Activated CD8-positive, alpha-beta T cell treated with anti-CD3 and anti-CD28 coated beads for 36 hours (primary cell): ENCODE measurements around the gene KCNMB2. TPM values are rescaled to one million over a fixed set of nuclear protein-coding genes. Genes with fewer than 3 reads are reported as not detected.
"Not testable (repeated sequence)": the region's sequence is repeated elsewhere in the genome, so short reads cannot be mapped to it uniquely, and the experiment has no call there.

Experiments used
- ATAC-seq: fragments of 200-7000 bp; cut with Tn5 transposase; one replicate; pipeline ENCODE4 v1.10.0; 2021; ENCODE audit warnings: mild to moderate bottlenecking, moderate library complexity
- CTCF ChIA-PET: fragments of 350-600 bp; sonication (Branson Sonifier 250); formaldehyde crosslinking; loops from one replicate; lab custom pipeline; 2021; ENCODE audit warnings: antibody characterized with exemption; lab: Charles Lee
- POLR2A ChIA-PET: fragments of 350-600 bp; sonication (Branson Sonifier 250); formaldehyde crosslinking; loops from one replicate; lab custom pipeline; 2021; ENCODE audit warnings: antibody characterized with exemption; lab: Charles Lee
- DNase-seq: peaks from one replicate; pipeline ENCODE4 v3.0.0-alpha.2; 2020
- H3K27ac Mint-ChIP-seq: one replicate; pipeline ENCODE4 v1.8.0; 2021; ENCODE audit warnings: mild to moderate bottlenecking, mixed read lengths
- H3K27me3 Mint-ChIP-seq: one replicate; pipeline ENCODE4 v1.8.0; 2021; ENCODE audit warnings: mixed read lengths
- H3K36me3 Mint-ChIP-seq: one replicate; pipeline ENCODE4 v1.8.0; 2021; ENCODE audit warnings: low read depth, mixed read lengths
- H3K4me1 Mint-ChIP-seq: one replicate; pipeline ENCODE4 v1.8.0; 2021; ENCODE audit warnings: low read depth, mixed read lengths
- H3K4me3 Mint-ChIP-seq: one replicate; pipeline ENCODE4 v1.8.0; 2021; ENCODE audit warnings: mild to moderate bottlenecking, moderate library complexity, mixed read lengths
- H3K9me3 Mint-ChIP-seq: one replicate; pipeline ENCODE4 v1.8.0; 2021; ENCODE audit warnings: mixed read lengths
- intact Hi-C: fragments of 100-400 bp; cut with micrococcal nuclease; formaldehyde crosslinking; loops from one replicate; pipeline ENCODE4 v1.10.0; 2022
- total RNA-seq, 2 experiments: library from RNA; stranded (reverse); gene quantifications; one replicate each; pipeline ENCODE4 v1.2.3, GENCODE V29; 2021
- TF ChIP-seq, protein P1 (sequence below): fragments of 200-600 bp; IDR thresholded peaks from one replicate; pipeline ENCODE4 v1.8.0; 2022; ENCODE audit warnings: antibody characterized with exemption, mild to moderate bottlenecking

KCNMB2 gene
- total RNA-seq, 2 experiments from 2014 or later = not detected

DNA sequence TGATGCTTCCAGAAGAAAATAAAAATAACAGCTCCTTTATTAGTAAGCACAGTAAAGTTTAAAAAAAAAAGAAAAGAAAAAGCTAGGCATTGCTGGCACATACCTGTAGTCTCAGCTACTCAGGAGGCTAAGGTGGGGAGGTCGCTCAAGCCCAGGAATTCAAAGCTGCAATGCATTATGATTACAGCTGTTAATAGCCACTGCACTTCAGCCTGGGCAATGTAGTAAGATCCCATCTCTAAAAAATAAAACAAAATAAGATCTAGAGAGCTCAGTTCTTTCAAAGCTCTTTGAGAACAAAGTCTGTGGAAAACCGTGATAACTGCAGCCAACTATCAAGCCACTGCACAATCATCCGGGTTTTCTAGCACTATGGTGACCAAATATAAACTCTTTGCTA, 323.1 kb downstream of the KCNMB2 start:
- ATAC-seq (no peak), DNase-seq (no peak)
- H3K36me3 Mint-ChIP-seq = no peaks in the 10 kb centered on the region
- no peaks in the 10 kb centered on the region for H3K4me1 Mint-ChIP-seq
- no peaks in the 10 kb centered on the region for H3K9me3 Mint-ChIP-seq
- H3K27ac Mint-ChIP-seq = no peak overlapping the region
- no peaks in the 10 kb centered on the region for H3K27me3 Mint-ChIP-seq
- ChIA-PET POLR2A (no interaction called here), CTCF (no interaction called here)
- TF ChIP-seq, protein P1, sequence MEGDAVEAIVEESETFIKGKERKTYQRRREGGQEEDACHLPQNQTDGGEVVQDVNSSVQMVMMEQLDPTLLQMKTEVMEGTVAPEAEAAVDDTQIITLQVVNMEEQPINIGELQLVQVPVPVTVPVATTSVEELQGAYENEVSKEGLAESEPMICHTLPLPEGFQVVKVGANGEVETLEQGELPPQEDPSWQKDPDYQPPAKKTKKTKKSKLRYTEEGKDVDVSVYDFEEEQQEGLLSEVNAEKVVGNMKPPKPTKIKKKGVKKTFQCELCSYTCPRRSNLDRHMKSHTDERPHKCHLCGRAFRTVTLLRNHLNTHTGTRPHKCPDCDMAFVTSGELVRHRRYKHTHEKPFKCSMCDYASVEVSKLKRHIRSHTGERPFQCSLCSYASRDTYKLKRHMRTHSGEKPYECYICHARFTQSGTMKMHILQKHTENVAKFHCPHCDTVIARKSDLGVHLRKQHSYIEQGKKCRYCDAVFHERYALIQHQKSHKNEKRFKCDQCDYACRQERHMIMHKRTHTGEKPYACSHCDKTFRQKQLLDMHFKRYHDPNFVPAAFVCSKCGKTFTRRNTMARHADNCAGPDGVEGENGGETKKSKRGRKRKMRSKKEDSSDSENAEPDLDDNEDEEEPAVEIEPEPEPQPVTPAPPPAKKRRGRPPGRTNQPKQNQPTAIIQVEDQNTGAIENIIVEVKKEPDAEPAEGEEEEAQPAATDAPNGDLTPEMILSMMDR = no peak
- intact Hi-C loops = no loop called here
- H3K4me3 Mint-ChIP-seq = no peak overlapping the region

DNA sequence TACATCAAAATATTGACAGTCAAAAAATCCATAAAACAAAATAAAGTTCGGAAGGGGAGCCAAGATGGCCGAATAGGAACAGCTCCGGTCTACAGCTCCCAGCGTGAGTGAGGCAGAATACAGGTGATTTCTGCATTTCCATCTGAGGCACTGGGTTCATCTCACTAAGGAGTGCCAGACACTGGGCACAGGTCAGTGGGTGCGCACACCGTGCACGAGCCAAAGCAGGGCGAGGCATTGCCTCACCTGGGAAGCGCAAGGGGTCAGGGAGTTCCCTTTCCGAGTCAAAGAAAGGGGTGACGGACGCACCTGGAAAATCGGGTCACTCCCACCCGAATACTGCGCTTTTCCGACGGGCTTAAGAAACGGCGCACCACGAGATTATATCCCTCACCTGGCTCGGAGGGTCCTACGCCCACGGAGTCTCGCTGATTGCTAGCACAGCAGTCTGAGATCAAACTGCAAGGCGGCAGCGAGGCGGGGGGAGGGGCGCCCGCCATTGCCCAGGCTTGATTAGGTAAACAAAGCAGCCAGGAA, 323.7 kb downstream of the KCNMB2 start:
- POLR2A ChIA-PET, H3K27me3 Mint-ChIP-seq, H3K27ac Mint-ChIP-seq, DNase-seq, CTCF ChIA-PET, H3K36me3 Mint-ChIP-seq, H3K9me3 Mint-ChIP-seq, H3K4me1 Mint-ChIP-seq, ATAC-seq, H3K4me3 Mint-ChIP-seq, intact Hi-C loops: not testable (repeated sequence)

DNA sequence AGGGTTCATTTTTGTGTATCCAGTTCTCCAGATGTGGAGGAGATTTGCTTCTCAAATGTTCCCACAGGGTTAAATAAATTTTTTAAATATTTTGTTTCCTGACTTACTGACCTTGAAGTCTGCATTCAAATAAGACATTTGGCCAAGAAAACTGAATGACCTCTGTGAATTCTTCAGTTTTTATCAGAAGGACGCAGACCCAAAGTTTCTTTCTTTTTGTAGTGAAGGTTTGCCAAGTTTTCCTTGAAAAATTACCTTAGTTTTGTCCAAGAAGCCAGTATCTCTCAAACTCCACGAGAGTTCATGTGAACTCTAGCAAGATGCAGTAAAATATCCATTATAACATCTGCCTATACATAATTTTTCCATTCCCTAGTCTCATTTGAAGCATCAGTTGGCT, 332.4 kb downstream of the KCNMB2 start:
- intact Hi-C loops = no loop called here
- TF ChIP-seq, protein P1 = no peak
- Mint-ChIP-seq H3K36me3 (no peaks in the 10 kb centered on the region), H3K27me3 (no peaks in the 10 kb centered on the region), H3K4me3 (no peak overlapping the region), H3K9me3 (no peaks in the 10 kb centered on the region), H3K27ac (no peak overlapping the region), H3K4me1 (no peaks in the 10 kb centered on the region)
- ATAC-seq (no peak), DNase-seq (no peak)
- CTCF ChIA-PET = no interaction called here
- POLR2A ChIA-PET = no interaction called here

DNA sequence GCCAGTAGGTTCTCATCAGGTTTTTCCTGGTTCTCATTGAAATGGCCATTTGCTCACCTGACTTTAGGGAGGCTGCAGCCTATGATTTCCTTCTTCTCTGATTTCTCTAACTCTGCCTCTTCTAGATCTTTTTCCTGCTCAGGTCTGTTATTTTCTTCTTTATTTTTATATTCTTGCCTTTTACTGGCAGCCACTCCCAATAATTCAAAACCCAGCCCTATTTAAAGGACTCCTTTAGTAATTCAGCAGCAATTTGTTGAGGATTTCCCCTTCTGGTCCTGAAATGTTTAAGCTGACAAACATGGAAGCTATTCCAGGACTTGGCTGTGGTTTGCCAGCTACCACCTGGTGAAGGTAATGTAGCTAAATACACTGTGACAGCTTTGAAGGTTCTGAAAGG, 333.8 kb downstream of the KCNMB2 start:
- intact Hi-C loops = no loop called here
- H3K27me3 Mint-ChIP-seq = peaks cover 4% of the 10 kb centered on the region
- no peak for ATAC-seq
- no peak for DNase-seq
- no peak overlapping the region for H3K27ac Mint-ChIP-seq
- no peaks in the 10 kb centered on the region for H3K4me1 Mint-ChIP-seq
- H3K4me3 Mint-ChIP-seq = no peak overlapping the region
- TF ChIP-seq, protein P1 = no peak
- no peaks in the 10 kb centered on the region for H3K9me3 Mint-ChIP-seq
- ChIA-PET POLR2A (no interaction called here), CTCF (no interaction called here)
- no peaks in the 10 kb centered on the region for H3K36me3 Mint-ChIP-seq

DNA sequence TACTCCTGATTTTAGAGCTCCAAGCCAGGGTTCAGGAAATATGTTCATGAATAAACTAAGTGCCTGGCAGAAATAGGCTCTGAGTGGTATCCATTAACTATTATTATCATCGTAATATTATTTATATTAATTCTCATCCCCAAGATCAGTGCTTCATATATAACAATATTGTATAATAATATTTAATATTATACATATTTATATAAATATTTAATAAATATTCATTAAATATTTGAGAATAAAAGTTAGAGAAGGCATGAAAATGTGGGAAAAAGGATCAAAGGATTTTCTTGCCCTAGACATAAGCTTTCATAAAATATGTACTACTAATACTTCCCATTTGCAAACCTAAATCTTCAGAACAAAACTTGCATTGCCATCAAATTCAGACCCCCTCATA, 338.9 kb downstream of the KCNMB2 start:
- CTCF ChIA-PET = no interaction called here
- ATAC-seq = no peak
- intact Hi-C loops = no loop called here
- TF ChIP-seq, protein P1 = no peak
- Mint-ChIP-seq H3K27me3 (peaks cover 4% of the 10 kb centered on the region), H3K36me3 (no peaks in the 10 kb centered on the region), H3K27ac (no peak overlapping the region), H3K9me3 (no peaks in the 10 kb centered on the region), H3K4me1 (no peaks in the 10 kb centered on the region), H3K4me3 (no peak overlapping the region)
- no peak for DNase-seq
- POLR2A ChIA-PET = no interaction called here

DNA sequence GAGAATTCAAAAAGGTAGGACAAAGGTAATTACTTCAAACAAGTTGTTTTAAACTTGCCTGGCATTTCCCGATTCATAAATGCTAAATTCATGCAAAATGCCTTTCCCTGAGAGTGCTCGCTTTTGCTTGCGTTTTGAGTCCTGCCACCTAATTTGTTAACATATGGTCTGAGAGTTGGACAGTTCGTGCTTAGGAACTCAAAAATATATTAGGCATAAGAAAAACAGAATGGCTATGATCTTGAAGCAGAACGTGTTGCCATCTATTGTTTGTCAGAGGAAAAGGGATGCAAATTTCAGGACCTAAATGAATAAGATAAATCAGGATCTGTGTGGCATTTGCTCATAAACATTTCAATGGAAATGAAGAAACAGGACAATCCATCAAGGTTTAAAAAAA, 339.6 kb downstream of the KCNMB2 start:
- TF ChIP-seq, protein P1 = no peak
- CTCF ChIA-PET = no interaction called here
- H3K27ac Mint-ChIP-seq = no peak overlapping the region
- POLR2A ChIA-PET = no interaction called here
- no peak for ATAC-seq
- no peaks in the 10 kb centered on the region for H3K4me1 Mint-ChIP-seq
- H3K4me3 Mint-ChIP-seq = no peak overlapping the region
- H3K36me3 Mint-ChIP-seq = no peaks in the 10 kb centered on the region
- no peak for DNase-seq
- intact Hi-C loops = no loop called here
- H3K27me3 Mint-ChIP-seq = peaks cover 4% of the 10 kb centered on the region
- H3K9me3 Mint-ChIP-seq = no peaks in the 10 kb centered on the region
